ENCODE results near the gene BTNL9. TPM values are rescaled to one million over a fixed set of nuclear protein-coding genes. Genes with fewer than 3 reads are reported as not detected.

The BTNL9 gene
- polyA plus RNA-seq, 2 donors: 4.8 to 18.5 TPM

- peaks cover 0 to 9% of the 10 kb centered on the region in 2 donors for H3K4me1 ChIP-seq (ENCODE audit: control insufficient read depth in 2 of 2, insufficient read depth in 2 of 2, low read length in 1 of 2)
- H3K9me3 ChIP-seq (ENCODE audit: control insufficient read depth in 2 of 2, insufficient read depth in 1 of 2, low read depth in 1 of 2, low read length in 1 of 2): peaks cover 0 to 2% of the 10 kb centered on the region in 2 donors
- no peak overlapping the region for H3K27ac ChIP-seq (ENCODE audit: low read depth in 2 of 2, low read length in 1 of 2)
- H3K4me3 ChIP-seq (ENCODE audit: low read depth in 1 of 2, low read length in 2 of 2): no peak overlapping the region
- H3K27me3 ChIP-seq (ENCODE audit: control insufficient read depth in 1 of 2, insufficient read depth in 2 of 2, low read length in 2 of 2): peaks cover 3 to 5% of the 10 kb centered on the region in 2 donors
- WGBS, 2 donors: 89 to 93% methylated on average over 5 of the region's 5 CpGs
- H3K36me3 ChIP-seq (ENCODE audit: control insufficient read depth in 2 of 2, insufficient read depth in 2 of 2, low read length in 1 of 2): no peaks in the 10 kb centered on the region
These were observed 9.9 kb downstream of the BTNL9 start for GRCh38 chr5:181050016-181050415.

GRCh38 chr5:181051841-181052671 is 12.0 kb downstream of the BTNL9 start:
- H3K27me3 ChIP-seq (ENCODE audit: control insufficient read depth in 1 of 2, insufficient read depth in 2 of 2, low read length in 2 of 2): peaks cover 3 to 7% of the 10 kb centered on the region in 2 donors

GRCh38 chr5:181052672-181053487 is 12.8 kb downstream of the BTNL9 start:
- H3K27ac ChIP-seq (ENCODE audit: low read depth in 2 of 2, low read length in 1 of 2): no peak overlapping the region
- peak overlapping the region; percentile 60 to 61 for H3K4me3 ChIP-seq (ENCODE audit: low read depth in 1 of 2, low read length in 2 of 2)
- WGBS, 2 donors: 1% methylated on average over 86 to 120 of the region's 120 CpGs
- peaks cover 3 to 7% of the 10 kb centered on the region in 2 donors for H3K27me3 ChIP-seq (ENCODE audit: control insufficient read depth in 1 of 2, insufficient read depth in 2 of 2, low read length in 2 of 2)
- H3K4me1 ChIP-seq (ENCODE audit: control insufficient read depth in 2 of 2, insufficient read depth in 2 of 2, low read length in 1 of 2): peaks cover 0 to 9% of the 10 kb centered on the region in 2 donors
- H3K9me3 ChIP-seq (ENCODE audit: control insufficient read depth in 2 of 2, insufficient read depth in 1 of 2, low read depth in 1 of 2, low read length in 1 of 2): peaks cover 0 to 2% of the 10 kb centered on the region in 2 donors
- no peaks in the 10 kb centered on the region for H3K36me3 ChIP-seq (ENCODE audit: control insufficient read depth in 2 of 2, insufficient read depth in 2 of 2, low read length in 1 of 2)

More at GRCh38 chr5:181051841-181052671, 12.0 kb downstream of the BTNL9 start:
- Histone ChIP-seq H3K4me3 (ENCODE audit: low read depth in 1 of 2, low read length in 2 of 2) (peak overlapping the region; percentile 46 to 60), H3K9me3 (ENCODE audit: control insufficient read depth in 2 of 2, insufficient read depth in 1 of 2, low read depth in 1 of 2, low read length in 1 of 2) (peaks cover 0 to 2% of the 10 kb centered on the region in 2 donors), H3K27ac (ENCODE audit: low read depth in 2 of 2, low read length in 1 of 2) (no peak overlapping the region), H3K4me1 (ENCODE audit: control insufficient read depth in 2 of 2, insufficient read depth in 2 of 2, low read length in 1 of 2) (peaks cover 0 to 9% of the 10 kb centered on the region in 2 donors), H3K36me3 (ENCODE audit: control insufficient read depth in 2 of 2, insufficient read depth in 2 of 2, low read length in 1 of 2) (no peaks in the 10 kb centered on the region)
- 21 to 25% methylated on average over 27 of the region's 27 CpGs for WGBS, 2 donors

- H3K27me3 ChIP-seq (ENCODE audit: control insufficient read depth in 1 of 2, insufficient read depth in 2 of 2, low read length in 2 of 2): peaks cover 3 to 7% of the 10 kb centered on the region in 2 donors
- no peak overlapping the region for H3K27ac ChIP-seq (ENCODE audit: low read depth in 2 of 2, low read length in 1 of 2)
- no peaks in the 10 kb centered on the region for H3K36me3 ChIP-seq (ENCODE audit: control insufficient read depth in 2 of 2, insufficient read depth in 2 of 2, low read length in 1 of 2)
- peak overlapping the region; percentile 60 to 61 for H3K4me3 ChIP-seq (ENCODE audit: low read depth in 1 of 2, low read length in 2 of 2)
- peaks cover 0 to 9% of the 10 kb centered on the region in 2 donors for H3K4me1 ChIP-seq (ENCODE audit: control insufficient read depth in 2 of 2, insufficient read depth in 2 of 2, low read length in 1 of 2)
- H3K9me3 ChIP-seq (ENCODE audit: control insufficient read depth in 2 of 2, insufficient read depth in 1 of 2, low read depth in 1 of 2, low read length in 1 of 2): peaks cover 0 to 2% of the 10 kb centered on the region in 2 donors
- 3% methylated on average over 45 of the region's 45 CpGs for WGBS, 2 donors
These were observed 13.5 kb downstream of the BTNL9 start for GRCh38 chr5:181053488-181054121.

GRCh38 chr5:181054138-181054537 is 14.1 kb downstream of the BTNL9 start:
- H3K4me1 ChIP-seq (ENCODE audit: control insufficient read depth in 2 of 2, insufficient read depth in 2 of 2, low read length in 1 of 2): peaks cover 0 to 9% of the 10 kb centered on the region in 2 donors
- H3K27me3 ChIP-seq (ENCODE audit: control insufficient read depth in 1 of 2, insufficient read depth in 2 of 2, low read length in 2 of 2): peaks cover 3 to 10% of the 10 kb centered on the region in 2 donors
- H3K4me3 ChIP-seq (ENCODE audit: low read depth in 1 of 2, low read length in 2 of 2): peak overlapping the region in 1 of 2 donors; percentile 60
- no peak overlapping the region for H3K27ac ChIP-seq (ENCODE audit: low read depth in 2 of 2, low read length in 1 of 2)
- 35 to 38% methylated on average over 7 of the region's 7 CpGs for WGBS, 2 donors
- H3K36me3 ChIP-seq (ENCODE audit: control insufficient read depth in 2 of 2, insufficient read depth in 2 of 2, low read length in 1 of 2): no peaks in the 10 kb centered on the region
- peaks cover 0 to 2% of the 10 kb centered on the region in 2 donors for H3K9me3 ChIP-seq (ENCODE audit: control insufficient read depth in 2 of 2, insufficient read depth in 1 of 2, low read depth in 1 of 2, low read length in 1 of 2)

- WGBS, 2 donors: 50 to 64% methylated on average over 7 of the region's 7 CpGs
These were observed 14.9 kb downstream of the BTNL9 start for GRCh38 chr5:181054871-181055459.

GRCh38 chr5:181056431-181056830 is 16.4 kb downstream of the BTNL9 start:
- peaks cover 0 to 7% of the 10 kb centered on the region in 2 donors for H3K9me3 ChIP-seq (ENCODE audit: control insufficient read depth in 2 of 2, insufficient read depth in 1 of 2, low read depth in 1 of 2, low read length in 1 of 2)
- H3K36me3 ChIP-seq (ENCODE audit: control insufficient read depth in 2 of 2, insufficient read depth in 2 of 2, low read length in 1 of 2): no peaks in the 10 kb centered on the region
- peaks cover 3 to 20% of the 10 kb centered on the region in 2 donors for H3K27me3 ChIP-seq (ENCODE audit: control insufficient read depth in 1 of 2, insufficient read depth in 2 of 2, low read length in 2 of 2)
- H3K27ac ChIP-seq (ENCODE audit: low read depth in 2 of 2, low read length in 1 of 2): no peak overlapping the region
- no peak overlapping the region for H3K4me3 ChIP-seq (ENCODE audit: low read depth in 1 of 2, low read length in 2 of 2)
- WGBS, 2 donors: 82 to 83% methylated on average over 8 of the region's 8 CpGs
- H3K4me1 ChIP-seq (ENCODE audit: control insufficient read depth in 2 of 2, insufficient read depth in 2 of 2, low read length in 1 of 2): peaks cover 3 to 13% of the 10 kb centered on the region in 2 donors

More at GRCh38 chr5:181054871-181055459, 14.9 kb downstream of the BTNL9 start:
- peaks cover 3 to 13% of the 10 kb centered on the region in 2 donors for H3K4me1 ChIP-seq (ENCODE audit: control insufficient read depth in 2 of 2, insufficient read depth in 2 of 2, low read length in 1 of 2)
- H3K27me3 ChIP-seq (ENCODE audit: control insufficient read depth in 1 of 2, insufficient read depth in 2 of 2, low read length in 2 of 2): peaks cover 3 to 16% of the 10 kb centered on the region in 2 donors
- H3K4me3 ChIP-seq (ENCODE audit: low read depth in 1 of 2, low read length in 2 of 2): no peak overlapping the region
- H3K9me3 ChIP-seq (ENCODE audit: control insufficient read depth in 2 of 2, insufficient read depth in 1 of 2, low read depth in 1 of 2, low read length in 1 of 2): peaks cover 0 to 7% of the 10 kb centered on the region in 2 donors
- no peak overlapping the region for H3K27ac ChIP-seq (ENCODE audit: low read depth in 2 of 2, low read length in 1 of 2)
- H3K36me3 ChIP-seq (ENCODE audit: control insufficient read depth in 2 of 2, insufficient read depth in 2 of 2, low read length in 1 of 2): no peaks in the 10 kb centered on the region

GRCh38 chr5:181058321-181058720 is 18.3 kb downstream of the BTNL9 start:
- Histone ChIP-seq H3K4me3 (ENCODE audit: low read depth in 1 of 2, low read length in 2 of 2) (no peak overlapping the region), H3K36me3 (ENCODE audit: control insufficient read depth in 2 of 2, insufficient read depth in 2 of 2, low read length in 1 of 2) (no peaks in the 10 kb centered on the region), H3K27me3 (ENCODE audit: control insufficient read depth in 1 of 2, insufficient read depth in 2 of 2, low read length in 2 of 2) (peaks cover 3 to 19% of the 10 kb centered on the region in 2 donors), H3K4me1 (ENCODE audit: control insufficient read depth in 2 of 2, insufficient read depth in 2 of 2, low read length in 1 of 2) (peaks cover 3 to 13% of the 10 kb centered on the region in 2 donors), H3K9me3 (ENCODE audit: control insufficient read depth in 2 of 2, insufficient read depth in 1 of 2, low read depth in 1 of 2, low read length in 1 of 2) (peaks cover 0 to 5% of the 10 kb centered on the region in 2 donors), H3K27ac (ENCODE audit: low read depth in 2 of 2, low read length in 1 of 2) (no peak overlapping the region)
- 79 to 83% methylated on average over 9 of the region's 9 CpGs for WGBS, 2 donors

Measured in esophagus (tissue), 2 donors.